H1 (cell line): ENCODE data around the gene KDF1. TPM values are rescaled to one million over a fixed set of nuclear protein-coding genes. Genes with fewer than 3 reads are reported as not detected.
A peak's percentile ranks its signal among the peaks of the same experiment; 100 is the strongest.

ENCODE experiments used
- ASH2L ChIP-seq: fragments of 200-600, 300-600 bp; sonication (generic); IDR thresholded peaks from one replicate; pipeline ENCODE4 v1.7.1; 2017; ENCODE audit warnings: low read length
- CBX8 ChIP-seq: fragments of 300-800, 300-1000 bp; sonication (generic); IDR thresholded peaks from 2 replicates; pipeline ENCODE4 v1.7.1; 2016; ENCODE audit warnings: low read depth, low read length, borderline replicate concordance
- CEBPB ChIP-seq: IDR thresholded peaks from 2 replicates; pipeline ENCODE4 v1.6.1; 2012; ENCODE audit warnings: low read depth, low read length
- CHD2 ChIP-seq: IDR thresholded peaks from 2 replicates; pipeline ENCODE4 v1.6.1; 2012; ENCODE audit warnings: low read length, improper control_type of control experiment
- EGR1 ChIP-seq: IDR thresholded peaks from 2 replicates; pipeline ENCODE4 v1.6.1; 2011; ENCODE audit warnings: low read depth, low read length, borderline replicate concordance
- JUN ChIP-seq: IDR thresholded peaks from 2 replicates; pipeline ENCODE4 v1.6.1; 2011; ENCODE audit warnings: low read depth, mild to moderate bottlenecking, improper control_type of control experiment, low read length
- KDM4A ChIP-seq: IDR thresholded peaks from one replicate; pipeline ENCODE4 v1.7.1; 2012; ENCODE audit warnings: low read depth, mild to moderate bottlenecking, moderate library complexity, low read length, inconsistent platforms; ENCODE audit not compliant: severe bottlenecking
- KDM5A ChIP-seq: fragments of 200-600 bp; IDR thresholded peaks from 2 replicates; pipeline ENCODE4 v1.7.1; 2012; ENCODE audit warnings: mild to moderate bottlenecking, low read length, inconsistent platforms, mixed read lengths
- NRF1 ChIP-seq: IDR thresholded peaks from 2 replicates; pipeline ENCODE4 v1.6.1; 2011; ENCODE audit warnings: mild to moderate bottlenecking, low read depth, low read length, improper control_type of control experiment
- RAD21 ChIP-seq, 2 experiments: IDR thresholded peaks in 1 of 2; conservative IDR thresholded peaks in 1 of 2; 2 replicates each; pipeline ENCODE4 v1.6.1; 2011; ENCODE audit warnings: low read depth in 2 of 2, low read length in 2 of 2, improper control_type of control experiment in 1 of 2, inconsistent platforms in 1 of 2, mild to moderate bottlenecking in 1 of 2, moderate library complexity in 1 of 2
- RBBP5 ChIP-seq: IDR thresholded peaks from 2 replicates; pipeline ENCODE4 v1.7.1; 2012; ENCODE audit warnings: low read depth, mild to moderate bottlenecking, inconsistent platforms, low read length, moderate library complexity, borderline replicate concordance
- RFX5 ChIP-seq: IDR thresholded peaks from 2 replicates; pipeline ENCODE4 v1.6.1; 2011; ENCODE audit warnings: low read depth, low read length, improper control_type of control experiment, borderline replicate concordance
- RNF2 ChIP-seq: fragments of 200-900, 300-1000 bp; sonication (generic); IDR thresholded peaks from 2 replicates; pipeline ENCODE4 v1.7.1; 2016; ENCODE audit warnings: borderline replicate concordance, low read depth, mild to moderate bottlenecking, antibody characterized with exemption, low read length; ENCODE audit not compliant: poor library complexity, severe bottlenecking; ENCODE audit errors: missing control alignments
- SIX5 ChIP-seq: IDR thresholded peaks from 2 replicates; pipeline ENCODE4 v1.6.1; 2011; ENCODE audit warnings: mild to moderate bottlenecking, low read depth, low read length
- SP1 ChIP-seq: IDR thresholded peaks from 2 replicates; pipeline ENCODE4 v1.6.1; 2011; ENCODE audit warnings: low read depth, low read length
- SRF ChIP-seq: IDR thresholded peaks from 2 replicates; pipeline ENCODE4 v1.6.1; 2011; ENCODE audit warnings: mild to moderate bottlenecking, low read depth, low read length, moderate library complexity
- SUZ12 ChIP-seq: fragments of 200-600 bp; sonication (generic); IDR thresholded peaks from 2 replicates; pipeline ENCODE4 v1.6.1; 2012; ENCODE audit warnings: mild to moderate bottlenecking, inconsistent platforms, low read length, moderate library complexity, mixed read lengths
- TAF1 ChIP-seq: IDR thresholded peaks from 2 replicates; pipeline ENCODE4 v1.6.1; 2011; ENCODE audit warnings: mild to moderate bottlenecking, low read depth, low read length
- TAF7 ChIP-seq: optimal IDR thresholded peaks from 2 replicates; pipeline ENCODE3; 2011; ENCODE audit warnings: low read depth, mild to moderate bottlenecking, inconsistent platforms, low read length, moderate library complexity, borderline replicate concordance
- TCF12 ChIP-seq: IDR thresholded peaks from 2 replicates; pipeline ENCODE4 v1.6.1; 2011; ENCODE audit warnings: low read depth, mild to moderate bottlenecking, low read length
- YY1 ChIP-seq: IDR thresholded peaks from 2 replicates; pipeline ENCODE4 v1.6.1; 2011; ENCODE audit warnings: low read depth, mild to moderate bottlenecking, low read length
- polyA plus RNA-seq, 7 experiments: library from polyadenylated mRNA; depleted of rRNA in 3 of 7; stranded (reverse) in 5 of 7; unstranded in 2 of 7; fragments of >200 nt in 5 of 7; fragments of 200-250 nt in 2 of 7; gene quantifications; 1 replicate in 5 of 7; 2 replicates in 1 of 7; 4 replicates in 1 of 7; pipeline versions ENCODE4 v1.2.1 to v1.2.3, GENCODE V29; 2011 to 2013; ENCODE audit warnings: missing spikeins in 2 of 7, mixed read lengths in 2 of 7
- total RNA-seq: library from RNA; stranded (reverse); fragmentation: NEBNext Ultra II Directional; extraction: Animal tissue kit (Norgen Biotek cat#: 25700); gene quantifications from 2 replicates; pipeline ENCODE4 v1.2.1, GENCODE V29; 2021
- TF ChIP-seq, protein P1 (sequence below): IDR thresholded peaks from 2 replicates; pipeline ENCODE4 v1.6.1; 2011; ENCODE audit warnings: low read depth, mild to moderate bottlenecking, low read length; ENCODE audit not compliant: insufficient read depth
- TF ChIP-seq, protein P2 (sequence below): IDR thresholded peaks from 2 replicates; pipeline ENCODE4 v1.6.1; 2012; ENCODE audit warnings: inconsistent platforms

Gene KDF1
- total and polyA plus RNA-seq, 2 of the 8 experiments (the other 6 are each of a cell fraction or from before 2014, with no cell fraction given), result 16.9 to 37.5 TPM

DNA sequence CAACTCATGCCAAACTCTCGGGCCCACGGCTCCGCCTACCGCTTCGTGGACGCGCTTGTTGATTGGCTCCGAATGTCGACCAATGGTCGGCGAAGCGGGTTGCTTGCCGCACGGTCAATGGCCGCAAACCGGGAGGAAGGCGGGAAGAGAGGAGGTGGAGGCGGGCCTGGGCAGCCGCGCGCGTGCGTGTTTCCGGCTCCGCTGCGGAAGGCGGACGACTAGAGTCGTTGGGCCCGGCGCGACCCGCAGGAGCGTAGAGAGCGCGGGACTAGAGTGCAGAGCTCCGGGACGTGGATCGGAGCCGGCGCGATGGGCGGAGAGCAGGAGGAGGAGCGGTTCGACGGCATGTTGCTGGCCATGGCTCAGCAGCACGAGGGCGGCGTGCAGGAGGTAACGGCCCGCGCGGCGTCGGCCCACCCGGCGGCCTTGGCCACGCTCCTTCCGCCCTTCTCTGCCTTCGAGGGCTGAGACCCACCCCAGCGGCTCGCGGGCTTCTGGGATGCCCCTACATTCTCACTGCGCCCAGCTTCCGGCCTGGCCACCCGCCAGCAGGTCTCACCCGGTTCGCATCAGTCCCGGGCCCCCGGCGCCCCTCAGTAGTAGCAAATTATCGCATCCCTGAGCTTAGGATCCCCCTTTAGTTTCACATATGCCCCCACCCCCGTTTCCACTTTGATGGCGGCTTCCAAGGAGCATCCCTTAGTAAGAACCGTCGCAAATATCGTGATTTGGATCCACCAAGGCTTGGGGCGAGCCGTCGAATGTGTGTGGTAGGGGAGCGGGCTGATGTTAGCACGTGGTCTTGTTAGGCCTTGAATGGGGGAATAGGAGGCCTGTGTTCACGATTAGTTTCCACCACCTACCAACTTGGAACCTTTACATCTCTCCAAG, 38.5 kb downstream of the KDF1 start, which contains the start of gene NUDC (continued):
- no peak for TF ChIP-seq EGR1
- no peak; the same call in 1 of the 2 replicates for TF ChIP-seq KDM5A
- TF ChIP-seq SIX5, result no peak
- no peak for TF ChIP-seq SUZ12
- peak; percentile 78 for TF ChIP-seq TAF1
- TF ChIP-seq, protein P1, sequence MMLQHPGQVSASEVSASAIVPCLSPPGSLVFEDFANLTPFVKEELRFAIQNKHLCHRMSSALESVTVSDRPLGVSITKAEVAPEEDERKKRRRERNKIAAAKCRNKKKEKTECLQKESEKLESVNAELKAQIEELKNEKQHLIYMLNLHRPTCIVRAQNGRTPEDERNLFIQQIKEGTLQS, result no peak
- TF ChIP-seq RAD21 (IDR thresholded peaks at IDR 0.05 in 1 of 2, conservative IDR thresholded peaks at IDR 0.05 in 1 of 2; ENCODE audit: low read depth in 2 of 2, low read length in 2 of 2), result no peak
- TF ChIP-seq TCF12, result no peak
- TF ChIP-seq RNF2, result no peak
- no peak for TF ChIP-seq YY1
- TF ChIP-seq CEBPB, result no peak
- TF ChIP-seq CHD2, result peak; percentile 77
- no peak for TF ChIP-seq KDM4A
- peak; percentile 72; the same call in 1 of the 2 replicates for TF ChIP-seq RBBP5
- TF ChIP-seq SRF, result no peak
- TF ChIP-seq NRF1, result peak; percentile 24; the same call in 1 of the 2 replicates
- TF ChIP-seq, protein P2, sequence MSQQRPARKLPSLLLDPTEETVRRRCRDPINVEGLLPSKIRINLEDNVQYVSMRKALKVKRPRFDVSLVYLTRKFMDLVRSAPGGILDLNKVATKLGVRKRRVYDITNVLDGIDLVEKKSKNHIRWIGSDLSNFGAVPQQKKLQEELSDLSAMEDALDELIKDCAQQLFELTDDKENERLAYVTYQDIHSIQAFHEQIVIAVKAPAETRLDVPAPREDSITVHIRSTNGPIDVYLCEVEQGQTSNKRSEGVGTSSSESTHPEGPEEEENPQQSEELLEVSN, result peak; percentile 92
- TF ChIP-seq RFX5, result no peak
- no peak for TF ChIP-seq CBX8
- peak; percentile 24 for TF ChIP-seq TAF7
- peak; percentile 74 for TF ChIP-seq ASH2L
- no peak for TF ChIP-seq JUN
- peak; percentile 86; the same call in 1 of the 2 replicates for TF ChIP-seq SP1
